Mucosa of rectum (tissue), 2 donors: ENCODE results near the gene LUZP2.
A peak's percentile ranks its signal among the peaks of the same experiment; 100 is the strongest.

Experiments used
- H3K27ac ChIP-seq, 2 donors: one replicate each; pipeline ENCODE4 v1.7.0; 2013; ENCODE audit warnings: inconsistent platforms in 2 of 2, low read depth in 2 of 2, low read length in 2 of 2
- H3K27me3 ChIP-seq, 2 donors: one replicate each; pipeline ENCODE4 v1.7.0; 2013; ENCODE audit warnings: low read length in 2 of 2; ENCODE audit not compliant: control insufficient read depth in 2 of 2, insufficient read depth in 2 of 2
- H3K36me3 ChIP-seq, 2 donors: one replicate each; pipeline ENCODE4 v1.7.0; 2013; ENCODE audit warnings: low read length in 2 of 2; ENCODE audit not compliant: control insufficient read depth in 2 of 2, insufficient read depth in 2 of 2
- H3K4me1 ChIP-seq, 2 donors: one replicate each; pipeline ENCODE4 v1.7.0; 2013; ENCODE audit warnings: low read length in 2 of 2, mild to moderate bottlenecking in 1 of 2; ENCODE audit not compliant: control insufficient read depth in 2 of 2, insufficient read depth in 2 of 2
- H3K4me3 ChIP-seq, 2 donors: one replicate each; pipeline ENCODE4 v1.7.0; 2013; ENCODE audit warnings: low read length in 2 of 2
- H3K9ac ChIP-seq, 2 donors: one replicate each; pipeline ENCODE4 v1.7.0; 2013; ENCODE audit warnings: low read length in 2 of 2, low read depth in 1 of 2, mild to moderate bottlenecking in 1 of 2
- H3K9me3 ChIP-seq, 2 donors: one replicate each; pipeline ENCODE4 v1.7.0; 2013; ENCODE audit warnings: low read length in 2 of 2; ENCODE audit not compliant: control insufficient read depth in 2 of 2
- donor health status: healthy.
- donor health status: Normal muscosa, but diverticular disease.

The LUZP2 gene

DNA sequence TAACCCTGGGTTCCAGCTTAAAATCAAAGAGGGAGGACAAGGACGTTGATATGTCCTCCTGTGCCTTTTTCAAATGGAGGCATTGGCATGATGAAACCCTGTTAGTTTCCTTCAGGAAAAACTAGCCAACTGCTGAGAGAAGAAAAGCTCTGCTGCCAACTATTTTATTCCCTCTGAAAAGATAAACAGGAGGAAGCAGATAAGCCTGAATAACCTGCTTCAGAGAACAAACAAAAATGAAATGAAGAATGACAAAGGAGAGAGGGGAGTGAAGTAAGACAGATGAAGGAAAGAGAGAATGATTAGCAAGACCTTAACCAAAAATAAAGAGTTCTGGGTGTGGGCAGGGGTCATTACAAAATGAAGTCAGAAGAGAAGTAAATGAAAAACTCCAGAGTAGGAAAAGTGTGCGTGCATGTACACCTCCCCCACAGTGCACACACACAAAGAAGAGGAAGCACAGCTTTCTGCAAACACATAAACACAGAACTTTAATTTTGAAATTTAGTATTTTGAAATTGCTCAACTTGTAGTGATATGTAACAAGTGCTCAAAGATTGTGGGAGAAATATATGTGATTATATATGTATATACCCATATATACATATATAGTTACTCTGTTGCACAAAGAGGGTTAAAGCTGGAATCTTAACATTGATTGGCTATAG lies 332.2 kb downstream of the LUZP2 start:
- Histone ChIP-seq H3K36me3 (no peaks in the 10 kb centered on the region), H3K4me1 (no peaks in the 10 kb centered on the region), H3K27me3 (no peaks in the 10 kb centered on the region), H3K4me3 (no peak overlapping the region), H3K27ac (peak overlapping the region in 1 of 2 donors; percentile 29), H3K9ac (no peak overlapping the region), H3K9me3 (no peaks in the 10 kb centered on the region)

- Histone ChIP-seq H3K9me3 (no peaks in the 10 kb centered on the region), H3K36me3 (no peaks in the 10 kb centered on the region), H3K4me1 (no peaks in the 10 kb centered on the region), H3K27me3 (no peaks in the 10 kb centered on the region), H3K27ac (no peak overlapping the region), H3K4me3 (no peak overlapping the region), H3K9ac (no peak overlapping the region)
These were observed 336.7 kb downstream of the LUZP2 start for GRCh38 chr11:24833573-24833972.

GRCh38 chr11:24837112-24837511 lies 340.3 kb downstream of the LUZP2 start:
- no peak overlapping the region for H3K27ac ChIP-seq
- no peaks in the 10 kb centered on the region for H3K36me3 ChIP-seq
- no peaks in the 10 kb centered on the region for H3K27me3 ChIP-seq
- H3K4me3 ChIP-seq, result no peak overlapping the region
- H3K9me3 ChIP-seq, result no peaks in the 10 kb centered on the region
- H3K4me1 ChIP-seq, result no peaks in the 10 kb centered on the region
- H3K9ac ChIP-seq, result no peak overlapping the region

GRCh38 chr11:24842308-24842707 lies 345.5 kb downstream of the LUZP2 start:
- Histone ChIP-seq H3K9ac (no peak overlapping the region), H3K4me1 (no peaks in the 10 kb centered on the region), H3K27ac (no peak overlapping the region), H3K4me3 (no peak overlapping the region), H3K27me3 (no peaks in the 10 kb centered on the region), H3K9me3 (no peaks in the 10 kb centered on the region), H3K36me3 (no peaks in the 10 kb centered on the region)

DNA sequence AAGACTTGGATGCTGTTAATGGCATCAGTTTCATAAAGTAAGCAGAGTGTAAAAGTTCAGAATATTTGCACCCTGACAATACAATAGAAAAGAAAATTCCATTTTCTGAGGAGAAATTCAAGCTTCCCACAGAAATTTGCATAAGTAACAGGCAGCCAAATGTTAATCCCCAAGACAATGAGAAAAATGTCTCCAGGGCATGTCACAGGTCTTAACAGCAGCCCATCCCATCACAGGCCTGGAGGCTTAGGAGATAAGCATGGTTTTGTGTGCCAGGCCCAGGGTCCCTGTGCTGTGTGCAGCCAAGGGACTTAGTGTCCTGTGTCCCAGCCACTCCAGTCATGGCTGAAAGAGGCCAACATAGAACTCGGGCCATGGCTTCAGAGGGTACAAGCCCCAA lies 347.6 kb downstream of the LUZP2 start:
- no peak overlapping the region for H3K27ac ChIP-seq
- no peaks in the 10 kb centered on the region for H3K27me3 ChIP-seq
- no peak overlapping the region for H3K4me3 ChIP-seq
- no peak overlapping the region for H3K9ac ChIP-seq
- H3K4me1 ChIP-seq, result no peaks in the 10 kb centered on the region
- no peaks in the 10 kb centered on the region for H3K9me3 ChIP-seq
- H3K36me3 ChIP-seq, result no peaks in the 10 kb centered on the region

GRCh38 chr11:24848857-24849256 lies 352.0 kb downstream of the LUZP2 start:
- Histone ChIP-seq H3K4me3 (no peak overlapping the region), H3K27ac (no peak overlapping the region), H3K27me3 (no peaks in the 10 kb centered on the region), H3K4me1 (no peaks in the 10 kb centered on the region), H3K9ac (no peak overlapping the region), H3K9me3 (no peaks in the 10 kb centered on the region), H3K36me3 (no peaks in the 10 kb centered on the region)

- H3K36me3 ChIP-seq, result no peaks in the 10 kb centered on the region
- no peak overlapping the region for H3K27ac ChIP-seq
- no peaks in the 10 kb centered on the region for H3K9me3 ChIP-seq
- H3K4me1 ChIP-seq, result no peaks in the 10 kb centered on the region
- no peak overlapping the region for H3K4me3 ChIP-seq
- no peak overlapping the region for H3K9ac ChIP-seq
- no peaks in the 10 kb centered on the region for H3K27me3 ChIP-seq
These were observed 359.1 kb downstream of the LUZP2 start for GRCh38 chr11:24855951-24856350.

- peaks cover 0 to 2% of the 10 kb centered on the region in 2 donors for H3K9me3 ChIP-seq
- no peak overlapping the region for H3K9ac ChIP-seq
- no peak overlapping the region for H3K27ac ChIP-seq
- no peak overlapping the region for H3K4me3 ChIP-seq
- no peaks in the 10 kb centered on the region for H3K4me1 ChIP-seq
- H3K36me3 ChIP-seq, result no peaks in the 10 kb centered on the region
- H3K27me3 ChIP-seq, result no peaks in the 10 kb centered on the region
These were observed 363.0 kb downstream of the LUZP2 start for GRCh38 chr11:24859801-24860300.

GRCh38 chr11:24861440-24861839 lies 364.6 kb downstream of the LUZP2 start:
- no peak overlapping the region for H3K9ac ChIP-seq
- H3K4me3 ChIP-seq, result no peak overlapping the region
- peaks cover 0 to 2% of the 10 kb centered on the region in 2 donors for H3K9me3 ChIP-seq
- no peak overlapping the region for H3K27ac ChIP-seq
- no peaks in the 10 kb centered on the region for H3K36me3 ChIP-seq
- H3K4me1 ChIP-seq, result no peaks in the 10 kb centered on the region
- no peaks in the 10 kb centered on the region for H3K27me3 ChIP-seq

DNA sequence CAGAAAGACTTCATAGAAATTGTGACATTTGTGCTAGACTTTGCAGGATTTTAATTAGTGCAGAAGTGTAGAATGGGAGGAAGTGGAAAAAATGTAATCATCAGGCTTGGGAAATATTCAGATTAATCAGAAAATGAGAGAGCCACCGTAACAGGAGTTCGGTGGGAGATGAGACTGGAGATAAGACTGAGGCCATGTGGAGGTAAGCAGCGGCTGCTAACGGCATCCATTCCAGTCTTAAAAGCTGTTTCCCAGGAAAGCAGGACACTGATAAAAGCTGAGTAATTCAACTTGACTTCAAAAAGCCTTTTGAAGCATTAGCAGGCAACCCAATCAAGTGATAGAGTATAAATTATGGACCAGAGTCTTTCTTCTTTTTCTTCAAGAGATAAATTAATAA lies 369.9 kb downstream of the LUZP2 start:
- Histone ChIP-seq H3K27ac (no peak overlapping the region), H3K9ac (no peak overlapping the region), H3K4me1 (no peaks in the 10 kb centered on the region), H3K4me3 (no peak overlapping the region), H3K27me3 (no peaks in the 10 kb centered on the region), H3K9me3 (no peaks in the 10 kb centered on the region), H3K36me3 (no peaks in the 10 kb centered on the region)
